Upper lobe of left lung (tissue), 4 donors: Measurements from ENCODE around the gene PRIM2.
"Not testable (repeated sequence)": the region's sequence is repeated elsewhere in the genome, so short reads cannot be mapped to it uniquely, and the experiment has no call there.

Experiments used
- POLR2A ChIP-seq, 4 donors: fragments of 450-650 bp; IDR thresholded peaks; one replicate each; pipeline ENCODE4 v1.5.1; 2016 to 2017; ENCODE audit warnings: antibody characterized with exemption in 4 of 4, mild to moderate bottlenecking in 2 of 4
- TF ChIP-seq, protein P1 (sequence below), 6 experiments: fragments of 450-650 bp in 4 of 6; fragments of 200-600 bp in 2 of 6; sonication (generic) in 2 of 6; IDR thresholded peaks; one replicate each; pipeline ENCODE4 v1.5.1; 2016 to 2019; ENCODE audit warnings: antibody characterized with exemption in 6 of 6

DNA sequence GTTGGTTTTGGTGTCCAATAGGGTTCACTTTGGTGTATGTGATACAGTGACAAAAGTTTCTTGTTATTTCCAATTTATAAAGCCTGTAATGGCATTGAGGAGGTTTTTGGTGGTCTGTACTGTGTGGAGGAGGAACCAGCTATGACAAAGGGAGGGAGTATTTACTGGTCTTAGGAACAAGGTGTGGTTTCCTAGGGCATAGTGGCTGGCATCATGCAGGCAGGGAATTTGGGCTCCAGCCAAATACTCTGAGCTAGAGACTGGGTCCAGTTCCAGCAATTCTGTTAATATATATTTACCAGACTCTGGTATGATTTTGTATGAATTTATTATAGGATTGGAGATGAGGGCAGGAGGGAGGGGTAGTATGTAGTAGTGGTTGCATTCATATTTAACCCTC is 101.9 kb downstream of the PRIM2 start:
- TF ChIP-seq, protein P1, sequence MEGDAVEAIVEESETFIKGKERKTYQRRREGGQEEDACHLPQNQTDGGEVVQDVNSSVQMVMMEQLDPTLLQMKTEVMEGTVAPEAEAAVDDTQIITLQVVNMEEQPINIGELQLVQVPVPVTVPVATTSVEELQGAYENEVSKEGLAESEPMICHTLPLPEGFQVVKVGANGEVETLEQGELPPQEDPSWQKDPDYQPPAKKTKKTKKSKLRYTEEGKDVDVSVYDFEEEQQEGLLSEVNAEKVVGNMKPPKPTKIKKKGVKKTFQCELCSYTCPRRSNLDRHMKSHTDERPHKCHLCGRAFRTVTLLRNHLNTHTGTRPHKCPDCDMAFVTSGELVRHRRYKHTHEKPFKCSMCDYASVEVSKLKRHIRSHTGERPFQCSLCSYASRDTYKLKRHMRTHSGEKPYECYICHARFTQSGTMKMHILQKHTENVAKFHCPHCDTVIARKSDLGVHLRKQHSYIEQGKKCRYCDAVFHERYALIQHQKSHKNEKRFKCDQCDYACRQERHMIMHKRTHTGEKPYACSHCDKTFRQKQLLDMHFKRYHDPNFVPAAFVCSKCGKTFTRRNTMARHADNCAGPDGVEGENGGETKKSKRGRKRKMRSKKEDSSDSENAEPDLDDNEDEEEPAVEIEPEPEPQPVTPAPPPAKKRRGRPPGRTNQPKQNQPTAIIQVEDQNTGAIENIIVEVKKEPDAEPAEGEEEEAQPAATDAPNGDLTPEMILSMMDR (IDR thresholded peaks at IDR 0.05), result not testable (repeated sequence)
- TF ChIP-seq POLR2A (IDR thresholded peaks at IDR 0.05), result not testable (repeated sequence)
